Choroid plexus epithelial cell (primary cell): Measurements from ENCODE around the gene HOXC11.

Source experiments
- DNase-seq: peaks from one replicate; pipeline ENCODE4 v3.0.0-alpha.2; 2010; ENCODE audit warnings: low read depth
- H3K4me3 ChIP-seq: 2 replicates; pipeline ENCODE4 v1.5.1; 2011; ENCODE audit warnings: low read depth, mild to moderate bottlenecking, control low read depth, low read length, moderate library complexity
- CTCF ChIP-seq: conservative IDR thresholded peaks from 2 replicates; pipeline ENCODE4 v1.5.1; 2011; ENCODE audit warnings: low read depth, mild to moderate bottlenecking, control low read depth, inconsistent platforms, low read length, moderate library complexity

Gene HOXC11

GRCh38 chr12:53955776-53956250 lies 17.1 kb upstream of the HOXC11 start:
- TF ChIP-seq CTCF = no peak
- DNase-seq = no peak
- H3K4me3 ChIP-seq = no peak overlapping the region

- H3K4me3 ChIP-seq = no peak overlapping the region
- no peak for TF ChIP-seq CTCF
These were observed 16.6 kb upstream of the HOXC11 start for GRCh38 chr12:53956251-53956887.

DNA sequence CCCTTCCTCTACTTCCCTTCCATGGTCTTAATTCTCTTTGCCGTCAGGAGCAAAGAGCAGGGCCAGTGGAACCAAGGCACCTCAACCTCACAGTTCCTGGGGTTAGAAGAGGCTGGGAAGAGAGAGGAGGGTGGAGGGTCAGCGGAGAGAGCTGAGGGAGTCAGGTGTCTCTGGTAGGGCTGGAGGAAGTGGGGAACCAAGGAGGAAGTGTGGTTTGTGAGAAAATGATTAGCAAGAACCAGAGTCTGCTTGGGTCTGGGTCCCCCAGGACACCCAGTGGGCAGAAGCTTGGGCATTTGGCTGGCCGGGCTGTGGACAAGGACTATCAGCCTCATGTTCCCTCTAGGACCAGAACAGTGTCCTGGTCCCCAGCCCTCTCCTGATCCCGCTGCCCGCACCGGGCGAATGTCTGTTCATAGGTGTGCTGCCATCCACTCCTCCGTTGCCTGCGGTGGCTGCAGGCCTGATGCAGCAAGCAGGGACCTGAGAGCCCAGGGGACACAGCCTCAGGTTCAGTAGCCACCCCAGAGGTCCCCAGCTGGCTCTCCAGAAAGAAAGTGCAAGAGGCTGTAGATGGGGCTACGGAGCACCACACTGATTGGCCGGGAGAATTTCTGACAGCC lies 15.9 kb upstream of the HOXC11 start:
- no peak overlapping the region for H3K4me3 ChIP-seq
- TF ChIP-seq CTCF = no peak

More at GRCh38 chr12:53956251-53956887, 16.6 kb upstream of the HOXC11 start:
- no peak for DNase-seq

GRCh38 chr12:53958128-53958527 lies 14.8 kb upstream of the HOXC11 start:
- no peak for TF ChIP-seq CTCF
- H3K4me3 ChIP-seq = no peak overlapping the region
- DNase-seq = no peak

More for the DNA sequence above, 15.9 kb upstream of the HOXC11 start:
- no peak for DNase-seq

GRCh38 chr12:53959314-53959713 lies 13.6 kb upstream of the HOXC11 start:
- TF ChIP-seq CTCF = no peak
- DNase-seq = no peak

DNA sequence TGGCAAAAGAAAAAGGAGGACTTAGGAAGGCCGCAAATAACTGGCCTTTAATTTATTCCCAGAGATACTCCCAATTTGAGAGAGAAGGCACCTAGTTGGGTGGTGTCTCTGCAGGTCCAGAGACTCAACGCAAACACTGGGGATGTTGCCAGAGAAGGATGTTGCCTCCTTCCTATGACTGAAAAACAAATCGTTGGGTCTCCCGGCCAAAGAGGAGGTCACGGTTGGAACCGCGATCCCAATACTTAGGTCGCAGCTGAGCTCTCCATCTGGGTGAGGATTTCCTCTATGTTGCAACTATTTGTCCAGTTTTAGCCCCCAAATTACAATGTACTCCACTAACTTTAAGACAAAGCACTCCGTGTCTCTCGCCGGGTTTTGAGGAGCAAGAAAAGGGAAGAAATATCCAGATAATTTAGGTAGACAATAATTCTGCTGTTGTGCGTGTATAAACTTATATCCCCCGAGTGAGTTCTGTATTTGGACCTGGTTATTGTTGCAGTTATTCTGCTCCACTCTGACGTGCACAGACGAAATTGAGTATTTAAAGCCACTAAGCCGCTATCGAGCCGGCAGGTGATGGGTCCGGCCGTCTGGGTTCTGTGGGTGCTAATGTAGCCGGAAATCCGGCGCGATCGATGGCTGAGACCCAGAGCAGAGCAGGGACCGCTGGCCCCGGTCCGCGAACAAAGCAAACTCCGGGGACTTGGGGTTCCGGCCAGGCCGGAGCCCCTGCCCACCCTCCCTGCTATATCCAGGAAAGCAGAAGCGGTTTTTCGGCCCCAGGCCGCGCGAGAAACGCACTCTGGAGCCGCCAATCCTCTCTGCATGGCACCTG lies 12.5 kb upstream of the HOXC11 start:
- no peak overlapping the region for H3K4me3 ChIP-seq
- DNase-seq = no peak
- TF ChIP-seq CTCF = no peak

More at GRCh38 chr12:53959314-53959713, 13.6 kb upstream of the HOXC11 start:
- no peak overlapping the region for H3K4me3 ChIP-seq
